ENCODE measurements around the gene FSTL5.

- TF ChIP-seq CTCF (IDR thresholded peaks at IDR 0.05), result no peak
- TF ChIP-seq ZFX (IDR thresholded peaks at IDR 0.05; ENCODE audit: borderline replicate concordance), result no peak
Measured at GRCh38 chr4:161894014-161894413, 269.8 kb downstream of the FSTL5 start.
